Type B pancreatic cell (in vitro differentiated cells): Measurements from ENCODE around the gene MAD1L1. TPM values are rescaled to one million over a fixed set of nuclear protein-coding genes. Genes with fewer than 3 reads are reported as not detected.

Experiments
- DNase-seq: peaks from one replicate; pipeline ENCODE4 v3.0.0; 2021; ENCODE audit warnings: mixed read lengths; ENCODE audit not compliant: unreplicated experiment; ENCODE audit errors: extremely low spot score
- H3K27ac Mint-ChIP-seq: 2 replicates; pipeline ENCODE4 v1.8.0; 2021; ENCODE audit warnings: mild to moderate bottlenecking, mixed read lengths
- H3K27me3 Mint-ChIP-seq: 2 replicates; pipeline ENCODE4 v1.8.0; 2021; ENCODE audit warnings: mixed read lengths
- H3K36me3 Mint-ChIP-seq: 2 replicates; pipeline ENCODE4 v1.8.0; 2021; ENCODE audit warnings: mixed read lengths
- H3K4me1 Mint-ChIP-seq: one replicate; pipeline ENCODE4 v1.8.0; 2021; ENCODE audit warnings: mixed read lengths; ENCODE audit not compliant: unreplicated experiment
- H3K4me3 Mint-ChIP-seq: 2 replicates; pipeline ENCODE4 v1.8.0; 2021; ENCODE audit warnings: mild to moderate bottlenecking, mixed read lengths
- H3K9me3 Mint-ChIP-seq: 2 replicates; pipeline ENCODE4 v1.8.0; 2021; ENCODE audit warnings: mixed read lengths
- CTCF ChIP-seq: fragments of 200-600 bp; sonication (generic); conservative IDR thresholded peaks from 2 replicates; pipeline ENCODE4 v1.5.0; 2021; ENCODE audit warnings: antibody characterized with exemption, mild to moderate bottlenecking
- total RNA-seq: library from RNA; stranded (reverse); gene quantifications from 2 replicates; pipeline ENCODE4 v1.2.1, GENCODE V29; 2021; ENCODE audit warnings: low replicate concordance

Gene MAD1L1
- total RNA-seq, 1 donor from 2014 or later, result 40.7 TPM

GRCh38 chr7:2196381-2197378 lies 36.1 kb downstream of the MAD1L1 start:
- TF ChIP-seq CTCF, result no peak
- H3K27me3 Mint-ChIP-seq, result no peaks in the 10 kb centered on the region
- no peak overlapping the region for H3K27ac Mint-ChIP-seq
- H3K4me3 Mint-ChIP-seq, result no peak overlapping the region
- no peaks in the 10 kb centered on the region for H3K9me3 Mint-ChIP-seq
- H3K4me1 Mint-ChIP-seq, result peaks cover 12% of the 10 kb centered on the region
- peak; percentile 60 for DNase-seq
- H3K36me3 Mint-ChIP-seq, result peaks cover 25% of the 10 kb centered on the region

GRCh38 chr7:2195400-2196246 lies 37.1 kb downstream of the MAD1L1 start:
- Mint-ChIP-seq H3K36me3 (peaks cover 26% of the 10 kb centered on the region), H3K27me3 (no peaks in the 10 kb centered on the region), H3K4me1 (peaks cover 17% of the 10 kb centered on the region), H3K4me3 (no peak overlapping the region), H3K27ac (no peak overlapping the region), H3K9me3 (no peaks in the 10 kb centered on the region)
- no peak for TF ChIP-seq CTCF
- DNase-seq, result no peak

- no peak for TF ChIP-seq CTCF
- H3K36me3 Mint-ChIP-seq, result peaks cover 39% of the 10 kb centered on the region
- H3K9me3 Mint-ChIP-seq, result no peaks in the 10 kb centered on the region
- peak overlapping the region; percentile 92 for H3K27ac Mint-ChIP-seq
- no peaks in the 10 kb centered on the region for H3K27me3 Mint-ChIP-seq
- no peak overlapping the region for H3K4me3 Mint-ChIP-seq
- no peak for DNase-seq
- H3K4me1 Mint-ChIP-seq, result peaks cover 23% of the 10 kb centered on the region
Measured at GRCh38 chr7:2193575-2194305, 39.0 kb downstream of the MAD1L1 start.

- peaks cover 23% of the 10 kb centered on the region for H3K4me1 Mint-ChIP-seq
- H3K4me3 Mint-ChIP-seq, result peak overlapping the region; percentile 15
- peaks cover 46% of the 10 kb centered on the region for H3K36me3 Mint-ChIP-seq
- H3K27me3 Mint-ChIP-seq, result no peaks in the 10 kb centered on the region
- H3K9me3 Mint-ChIP-seq, result no peaks in the 10 kb centered on the region
- no peak for TF ChIP-seq CTCF
- H3K27ac Mint-ChIP-seq, result peak overlapping the region; percentile 92
- no peak for DNase-seq
Measured at GRCh38 chr7:2192831-2193534, 39.8 kb downstream of the MAD1L1 start.

- peak; percentile 22 for TF ChIP-seq CTCF
- Mint-ChIP-seq H3K9me3 (no peaks in the 10 kb centered on the region), H3K4me3 (peak overlapping the region; percentile 38), H3K36me3 (peaks cover 38% of the 10 kb centered on the region), H3K27me3 (no peaks in the 10 kb centered on the region), H3K4me1 (peaks cover 23% of the 10 kb centered on the region), H3K27ac (peak overlapping the region; percentile 86)
- DNase-seq, result no peak
Measured at GRCh38 chr7:2191016-2191415, 41.7 kb downstream of the MAD1L1 start.
